ENCODE data around the gene TCF7L1.
"Not testable (repeated sequence)": the region's sequence is repeated elsewhere in the genome, so short reads cannot be mapped to it uniquely, and the experiment has no call there.

The TCF7L1 gene

GRCh38 chr2:85341269-85342029, 208.3 kb downstream of the TCF7L1 start:
- DNase-seq (ENCODE audit: low read depth in 2 of 2, low spot score in 1 of 2): no peak

- no peak for DNase-seq (ENCODE audit: low read depth in 2 of 2, low spot score in 1 of 2)
These were observed 209.0 kb downstream of the TCF7L1 start for GRCh38 chr2:85342156-85342555.

- not testable (repeated sequence) for DNase-seq (ENCODE audit: low read depth in 2 of 2, low spot score in 1 of 2)
These were observed 210.2 kb downstream of the TCF7L1 start for GRCh38 chr2:85343207-85343895.

- no peak for DNase-seq (ENCODE audit: low read depth in 2 of 2, low spot score in 1 of 2)
These were observed 211.3 kb downstream of the TCF7L1 start for GRCh38 chr2:85344356-85344954.

- no peak for DNase-seq (ENCODE audit: low read depth in 2 of 2, low spot score in 1 of 2)
These were observed 214.4 kb downstream of the TCF7L1 start for GRCh38 chr2:85347599-85347998.

DNA sequence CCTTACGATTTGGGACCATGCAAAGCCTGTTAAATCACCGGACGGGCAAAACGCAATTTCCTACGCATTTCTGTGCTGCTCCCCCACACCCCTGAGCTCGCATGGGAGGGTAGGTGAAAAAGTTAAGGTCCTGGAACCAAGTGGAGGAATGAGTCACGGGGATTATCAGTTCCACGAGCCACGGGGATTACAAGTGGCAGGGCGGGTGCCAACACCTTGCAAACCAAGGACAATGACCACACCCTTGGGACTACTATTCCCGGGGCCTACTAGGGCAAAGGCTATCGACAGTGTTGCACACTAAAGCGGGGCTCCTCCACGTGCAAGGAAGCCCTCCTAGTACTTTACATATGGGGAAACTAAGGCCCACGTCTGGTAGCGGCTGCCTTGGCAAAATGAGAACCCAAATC, 220.7 kb downstream of the TCF7L1 start:
- no peak for DNase-seq (ENCODE audit: low read depth in 2 of 2, low spot score in 1 of 2)

GRCh38 chr2:85354286-85355072, 221.3 kb downstream of the TCF7L1 start, which contains the start of the genes ELMOD3 and RETSAT:
ELMOD3 (plus strand) TSS chr2:85354769; CDS start chr2:85357199, 2,430 bp downstream.
RETSAT (minus strand) TSS chr2:85354528; CDS start chr2:85354507, 21 bp downstream.
- DNase-seq (ENCODE audit: low read depth in 2 of 2, low spot score in 1 of 2): peak; percentile 90 to 92

GRCh38 chr2:85355073-85355410, 221.8 kb downstream of the TCF7L1 start:
- DNase-seq (ENCODE audit: low read depth in 2 of 2, low spot score in 1 of 2): no peak

DNA sequence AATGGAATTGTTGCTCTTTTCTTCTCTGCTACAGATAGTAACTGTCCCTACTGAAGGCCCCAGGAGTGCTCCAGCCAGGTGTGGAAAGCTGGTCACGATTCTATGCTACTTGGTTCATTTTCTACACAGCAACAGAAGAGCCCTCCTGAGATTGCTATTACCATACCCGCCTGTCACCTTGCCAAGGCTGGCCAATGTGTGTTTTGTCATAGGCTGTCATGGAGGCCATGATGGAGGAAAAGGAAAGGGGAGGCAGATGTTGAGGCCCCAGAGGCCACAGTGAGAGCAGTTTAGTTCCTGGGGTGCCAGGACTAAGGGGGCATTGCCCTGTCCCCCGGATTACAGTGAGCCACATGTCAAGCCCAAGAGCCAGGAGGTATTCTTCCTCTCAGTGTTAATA, 222.3 kb downstream of the TCF7L1 start:
- DNase-seq (ENCODE audit: low read depth in 2 of 2, low spot score in 1 of 2): no peak

GRCh38 chr2:85356186-85356585, 223.0 kb downstream of the TCF7L1 start:
- DNase-seq (ENCODE audit: low read depth in 2 of 2, low spot score in 1 of 2): no peak

DNA sequence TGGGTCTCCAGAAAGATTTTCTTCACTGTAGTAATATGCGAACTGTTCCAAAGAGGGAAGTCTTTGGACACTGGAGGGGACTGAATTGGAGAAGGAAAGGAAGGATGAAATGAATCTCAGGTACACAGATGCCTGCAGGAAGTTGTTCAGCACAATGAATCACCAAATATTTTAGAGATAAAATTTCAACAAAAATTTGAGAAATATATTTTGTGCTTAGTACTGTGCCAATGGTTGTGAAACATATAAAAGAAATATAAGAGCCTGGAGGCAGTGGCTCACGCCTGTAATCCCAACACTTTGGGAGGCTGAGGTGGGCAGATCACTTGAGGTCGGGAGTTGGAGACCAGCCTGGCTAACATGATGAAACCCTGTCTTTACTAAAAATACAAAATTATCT, 224.5 kb downstream of the TCF7L1 start:
- DNase-seq (ENCODE audit: low read depth in 2 of 2, low spot score in 1 of 2): no peak
